Chondrocyte (in vitro differentiated cells): ENCODE results near the gene CAPN13. TPM values are rescaled to one million over a fixed set of nuclear protein-coding genes. Genes with fewer than 3 reads are reported as not detected.

Experiments used
- DNase-seq: peaks from one replicate; pipeline ENCODE4 v3.0.0; 2021; ENCODE audit warnings: mixed read lengths, low spot score
- H3K27ac Mint-ChIP-seq: one replicate; pipeline ENCODE4 v1.8.0; 2021; ENCODE audit warnings: mild to moderate bottlenecking, moderate library complexity, mixed read lengths; ENCODE audit not compliant: unreplicated experiment
- H3K27me3 Mint-ChIP-seq: 2 replicates; pipeline ENCODE4 v1.8.0; 2021; ENCODE audit warnings: low read depth, mixed read lengths
- H3K36me3 Mint-ChIP-seq: 2 replicates; pipeline ENCODE4 v1.8.0; 2021; ENCODE audit warnings: low read depth, mixed read lengths
- H3K4me1 Mint-ChIP-seq: 2 replicates; pipeline ENCODE4 v1.8.0; 2021; ENCODE audit warnings: low read depth, mild to moderate bottlenecking, mixed read lengths
- H3K4me3 Mint-ChIP-seq: one replicate; pipeline ENCODE4 v1.8.0; 2021; ENCODE audit warnings: mild to moderate bottlenecking, moderate library complexity, mixed read lengths; ENCODE audit not compliant: unreplicated experiment
- H3K9me3 Mint-ChIP-seq: 2 replicates; pipeline ENCODE4 v1.8.0; 2021; ENCODE audit warnings: low read depth, mixed read lengths
- CTCF ChIP-seq: fragments of 200-600 bp; sonication (generic); IDR thresholded peaks from 2 replicates; pipeline ENCODE4 v1.5.0; 2021; ENCODE audit warnings: antibody characterized with exemption, mild to moderate bottlenecking, moderate library complexity
- total RNA-seq: library from RNA; stranded (reverse); gene quantifications from 3 replicates; pipeline ENCODE4 v1.2.1, GENCODE V29; 2021

The CAPN13 gene
- total RNA-seq, 1 donor from 2014 or later: not detected

DNA sequence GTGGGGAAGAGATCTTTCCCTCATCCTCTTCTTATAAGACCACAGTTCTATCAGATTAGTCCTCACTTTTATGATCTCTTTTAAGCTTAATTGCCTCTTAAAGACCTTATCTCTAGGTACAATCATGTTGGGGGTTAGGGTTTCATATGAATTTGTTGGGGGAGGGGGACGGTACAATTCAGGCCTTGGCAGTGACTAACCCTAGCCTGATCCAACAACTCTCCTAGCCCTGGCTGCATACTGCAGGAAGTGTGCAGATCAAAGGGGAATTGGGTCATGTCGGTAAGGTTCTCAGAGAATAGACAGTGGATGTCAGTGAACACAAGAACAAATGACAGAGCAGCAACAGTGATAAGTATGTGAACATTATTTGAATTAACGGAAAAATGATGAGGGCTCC is 16.4 kb downstream of the CAPN13 start:
- no peak for TF ChIP-seq CTCF
- no peak overlapping the region for H3K27ac Mint-ChIP-seq
- DNase-seq: no peak
- no peaks in the 10 kb centered on the region for H3K9me3 Mint-ChIP-seq
- no peak overlapping the region for H3K4me3 Mint-ChIP-seq
- H3K27me3 Mint-ChIP-seq: peaks cover 35% of the 10 kb centered on the region
- H3K4me1 Mint-ChIP-seq: no peaks in the 10 kb centered on the region
- H3K36me3 Mint-ChIP-seq: no peaks in the 10 kb centered on the region

DNA sequence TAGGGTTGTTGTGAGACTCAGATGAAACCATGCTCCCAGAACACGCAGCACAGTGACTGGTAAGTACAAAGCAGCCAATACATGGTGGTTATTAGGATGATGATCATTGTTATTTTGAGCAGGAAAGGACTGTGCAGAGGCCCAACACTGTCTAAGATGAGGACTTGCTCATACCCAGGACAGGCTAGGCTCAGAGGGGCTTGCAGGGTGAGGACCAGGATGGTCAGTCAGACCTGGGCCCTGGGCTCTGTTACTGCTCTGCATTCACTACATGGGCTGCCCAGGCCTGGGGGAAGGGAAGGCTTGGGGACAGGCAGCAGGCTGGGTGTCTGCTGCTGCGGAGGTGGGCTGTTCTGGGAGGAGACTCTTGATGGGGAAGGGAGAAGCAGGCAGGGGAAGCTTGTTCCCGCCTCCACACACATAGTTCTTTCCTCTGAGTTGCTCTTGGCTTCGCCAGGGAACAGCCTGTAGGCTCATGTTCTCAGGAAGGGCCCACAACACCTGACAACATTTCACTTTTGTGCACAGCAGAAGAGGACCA is 17.5 kb downstream of the CAPN13 start:
- H3K4me1 Mint-ChIP-seq: no peaks in the 10 kb centered on the region
- no peak overlapping the region for H3K4me3 Mint-ChIP-seq
- no peak for DNase-seq
- no peaks in the 10 kb centered on the region for H3K9me3 Mint-ChIP-seq
- TF ChIP-seq CTCF: no peak
- no peak overlapping the region for H3K27ac Mint-ChIP-seq
- H3K36me3 Mint-ChIP-seq: no peaks in the 10 kb centered on the region
- peaks cover 41% of the 10 kb centered on the region for H3K27me3 Mint-ChIP-seq

DNA sequence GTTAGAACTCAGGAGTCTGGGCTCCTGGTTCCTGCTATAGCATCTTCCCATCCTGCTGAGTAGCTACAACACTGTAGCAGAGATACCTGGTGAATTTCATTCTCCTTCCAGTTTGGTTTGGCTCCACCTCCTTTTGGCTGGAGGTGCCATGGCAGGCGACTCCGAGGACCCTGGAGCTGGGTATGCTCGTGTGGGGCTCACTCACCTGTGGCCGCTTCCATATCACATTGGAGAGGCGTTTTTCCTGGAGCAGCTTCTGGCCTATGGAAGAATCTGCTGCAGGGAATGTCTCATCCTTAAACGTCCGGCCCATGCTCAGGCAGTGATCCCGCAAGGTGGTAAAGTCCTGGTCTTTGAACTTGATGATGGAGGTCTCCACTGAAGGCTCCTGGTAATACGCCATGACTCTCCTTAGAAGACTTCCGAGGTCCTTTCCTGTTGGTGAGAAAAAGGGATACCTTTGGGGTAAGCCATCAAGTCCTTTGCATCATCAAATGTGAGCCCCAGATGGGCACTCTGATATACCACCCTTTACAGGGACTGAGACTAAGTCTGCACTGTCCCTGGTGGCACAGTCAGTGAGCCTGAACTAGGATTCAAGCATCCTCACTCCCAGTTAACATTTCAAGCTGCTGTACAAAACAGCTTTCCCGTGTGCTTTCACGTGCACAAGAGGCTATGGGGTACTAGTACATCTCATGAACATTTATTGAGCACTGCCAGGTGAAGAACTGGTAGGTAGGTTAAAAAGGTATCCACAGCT is 20.1 kb downstream of the CAPN13 start:
- Mint-ChIP-seq H3K9me3 (no peaks in the 10 kb centered on the region), H3K4me1 (no peaks in the 10 kb centered on the region), H3K36me3 (no peaks in the 10 kb centered on the region), H3K27ac (no peak overlapping the region), H3K4me3 (no peak overlapping the region), H3K27me3 (peaks cover 37% of the 10 kb centered on the region)
- TF ChIP-seq CTCF: no peak
- no peak for DNase-seq

GRCh38 chr2:30784682-30785081 is 22.6 kb downstream of the CAPN13 start:
- Mint-ChIP-seq H3K4me3 (no peak overlapping the region), H3K36me3 (no peaks in the 10 kb centered on the region), H3K9me3 (peaks cover 3% of the 10 kb centered on the region), H3K27me3 (peaks cover 27% of the 10 kb centered on the region), H3K4me1 (no peaks in the 10 kb centered on the region), H3K27ac (no peak overlapping the region)
- TF ChIP-seq CTCF: no peak
- no peak for DNase-seq

DNA sequence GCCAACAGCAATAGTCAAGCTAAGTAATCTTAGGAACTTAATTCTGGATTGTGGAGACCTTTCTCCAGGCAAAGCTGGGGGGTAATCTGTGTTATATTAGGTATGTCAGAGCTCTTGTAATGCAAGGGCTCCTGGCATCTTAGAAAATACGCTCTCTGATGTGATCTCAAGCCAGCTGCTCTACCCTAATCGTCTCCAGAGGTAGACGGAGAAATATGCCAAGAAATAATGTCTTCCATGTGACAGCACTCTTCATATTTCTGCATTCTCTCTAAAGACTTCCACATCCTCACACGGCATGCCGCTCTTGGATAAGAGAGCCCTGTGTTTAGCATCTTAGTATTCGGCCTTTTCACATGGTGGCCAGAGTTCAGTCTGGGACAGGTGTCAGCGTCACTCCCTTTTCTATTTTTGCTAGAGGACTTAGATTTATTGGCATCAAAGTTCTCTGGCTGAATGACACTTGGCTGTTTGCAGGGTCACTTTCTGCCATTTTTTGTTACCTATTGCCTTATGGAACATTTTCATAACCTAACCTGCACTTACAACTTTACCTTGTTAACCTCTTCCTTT is 25.2 kb downstream of the CAPN13 start:
- Mint-ChIP-seq H3K4me1 (no peaks in the 10 kb centered on the region), H3K9me3 (peaks cover 3% of the 10 kb centered on the region), H3K4me3 (no peak overlapping the region), H3K27me3 (peaks cover 20% of the 10 kb centered on the region), H3K27ac (no peak overlapping the region), H3K36me3 (no peaks in the 10 kb centered on the region)
- TF ChIP-seq CTCF: no peak
- DNase-seq: no peak
